H1 (cell line): Measurements from ENCODE around the gene PXDN. TPM values are rescaled to one million over a fixed set of nuclear protein-coding genes. Genes with fewer than 3 reads are reported as not detected.

Source experiments
- CTCF ChIA-PET: fragments of 300-600 bp; sonication (Branson Sonifier 250); formaldehyde crosslinking; loops from one replicate; lab custom pipeline; 2021; ENCODE audit not compliant: partially characterized antibody; lab: Charles Lee
- POLR2A ChIA-PET: fragments of 300-600 bp; sonication (Branson Sonifier 250); formaldehyde crosslinking; loops from one replicate; lab custom pipeline; 2021; ENCODE audit warnings: inconsistent platforms; ENCODE audit not compliant: partially characterized antibody; lab: Charles Lee
- DNase-seq, 2 experiments: peaks; one replicate each; pipeline versions ENCODE4 v3.0.0 to v3.0.0-alpha.2; 2010 to 2022; ENCODE audit warnings: low spot score in 2 of 2, low read depth in 1 of 2, mixed read lengths in 1 of 2
- FAIRE-seq: peaks from 2 replicates; lab custom pipeline; 2011; peaks lifted over from hg19 to GRCh38; lab: Jason Lieb, UNC
- H2AFZ ChIP-seq: 2 replicates; pipeline ENCODE4 v1.8.1; 2012; ENCODE audit warnings: low read length, inconsistent platforms
- H2AK5ac ChIP-seq: 2 replicates; pipeline ENCODE4 v1.6.1; 2013; ENCODE audit warnings: low read depth, low read length
- H2BK120ac ChIP-seq: replicated peaks from 2 replicates; pipeline ENCODE3; 2013; ENCODE audit warnings: low read depth, low read length, inconsistent platforms
- H2BK12ac ChIP-seq: 2 replicates; pipeline ENCODE4 v1.6.1; 2013; ENCODE audit warnings: low read depth, low read length
- H2BK15ac ChIP-seq: 2 replicates; pipeline ENCODE4 v1.6.1; 2013; ENCODE audit warnings: low read length
- H2BK20ac ChIP-seq: 2 replicates; pipeline ENCODE4 v1.6.1; 2013; ENCODE audit warnings: low read length
- H2BK5ac ChIP-seq: 2 replicates; pipeline ENCODE4 v1.6.1; 2013; ENCODE audit warnings: low read depth, low read length
- H3K14ac ChIP-seq: 2 replicates; pipeline ENCODE4 v1.6.1; 2013; ENCODE audit warnings: inconsistent platforms; ENCODE audit not compliant: insufficient read length
- H3K18ac ChIP-seq: 2 replicates; pipeline ENCODE4 v1.6.1; 2013; ENCODE audit warnings: low read length; ENCODE audit errors: extremely low read depth
- H3K23ac ChIP-seq: 2 replicates; pipeline ENCODE4 v1.6.1; 2013; ENCODE audit warnings: inconsistent platforms; ENCODE audit not compliant: insufficient read length
- H3K23me2 ChIP-seq: 2 replicates; pipeline ENCODE4 v1.6.1; 2013; ENCODE audit warnings: low read depth, low read length
- H3K27ac ChIP-seq: 2 replicates; pipeline ENCODE4 v1.6.1; 2011; ENCODE audit warnings: low read depth, low read length, inconsistent platforms
- H3K27me3 ChIP-seq, 4 experiments: replicated peaks in 1 of 4; 1 replicate in 1 of 4; 2 replicates in 3 of 4; pipeline versions ENCODE4 v1.6.1 to v1.8.1; 2011 to 2013; ENCODE audit warnings: low read length in 3 of 4, mild to moderate bottlenecking in 3 of 4, inconsistent platforms in 2 of 4, mixed read lengths in 2 of 4, moderate library complexity in 1 of 4; ENCODE audit not compliant: control insufficient read depth in 3 of 4, insufficient read depth in 3 of 4; ENCODE audit errors: extremely low read depth in 1 of 4
- H3K36me3 ChIP-seq, 4 experiments: 2 replicates each; pipeline versions ENCODE4 v1.6.1 to v1.8.1; 2011 to 2013; ENCODE audit warnings: mild to moderate bottlenecking in 4 of 4, low read length in 3 of 4, moderate library complexity in 2 of 4, control low read depth in 1 of 4, inconsistent platforms in 1 of 4; ENCODE audit not compliant: insufficient read depth in 4 of 4, control insufficient read depth in 2 of 4
- H3K4ac ChIP-seq: replicated peaks from 2 replicates; pipeline ENCODE3; 2013; ENCODE audit warnings: low read length, low read depth, mixed read lengths, inconsistent platforms; ENCODE audit not compliant: insufficient read length
- H3K4me1 ChIP-seq, 4 experiments: replicated peaks in 1 of 4; 1 replicate in 1 of 4; 2 replicates in 3 of 4; pipeline versions ENCODE4 v1.6.1 to v1.8.1; 2011 to 2013; ENCODE audit warnings: low read length in 3 of 4, inconsistent platforms in 2 of 4, mixed read lengths in 1 of 4; ENCODE audit not compliant: insufficient read depth in 4 of 4, control insufficient read depth in 3 of 4
- H3K4me2 ChIP-seq, 2 experiments: 2 replicates each; pipeline versions ENCODE4 v1.6.1 to v1.8.1; 2011 to 2013; ENCODE audit warnings: low read depth in 2 of 2, low read length in 2 of 2, control low read depth in 1 of 2, inconsistent platforms in 1 of 2, mild to moderate bottlenecking in 1 of 2; ENCODE audit not compliant: insufficient read depth in 1 of 2
- H3K4me3 ChIP-seq, 4 experiments: fragments of 200-600, 300-600 bp in 1 of 4; sonication (generic), shearing (Covaris generic), sonication (Bioruptor Twin) in 1 of 4; 2 replicates each; pipeline versions ENCODE4 v1.5.1 to v1.8.1; 2011 to 2016; ENCODE audit warnings: low read length in 4 of 4, low read depth in 3 of 4, control low read depth in 2 of 4, inconsistent platforms in 2 of 4, mild to moderate bottlenecking in 2 of 4, mixed read lengths in 1 of 4, moderate library complexity in 1 of 4; ENCODE audit not compliant: insufficient read depth in 2 of 4; ENCODE audit errors: extremely low read depth in 1 of 4
- H3K56ac ChIP-seq: replicated peaks from 2 replicates; pipeline ENCODE3; 2013; ENCODE audit warnings: low read depth, mild to moderate bottlenecking, mixed read lengths, low read length, inconsistent platforms; ENCODE audit not compliant: insufficient read length
- H3K79me1 ChIP-seq: 2 replicates; pipeline ENCODE4 v1.6.1; 2013; ENCODE audit warnings: low read depth, low read length, control low read depth
- H3K79me2 ChIP-seq, 2 experiments: 2 replicates each; pipeline versions ENCODE4 v1.6.1 to v1.8.1; 2012 to 2013; ENCODE audit warnings: low read length in 2 of 2, mild to moderate bottlenecking in 2 of 2, inconsistent platforms in 1 of 2; ENCODE audit not compliant: insufficient read depth in 2 of 2, control insufficient read depth in 1 of 2
- H3K9ac ChIP-seq, 4 experiments: replicated peaks in 1 of 4; 1 replicate in 1 of 4; 2 replicates in 3 of 4; pipeline versions ENCODE4 v1.6.1 to v1.8.1; 2011 to 2013; ENCODE audit warnings: low read depth in 3 of 4, low read length in 3 of 4, control low read depth in 2 of 4, mild to moderate bottlenecking in 2 of 4, moderate library complexity in 2 of 4, inconsistent platforms in 1 of 4; ENCODE audit errors: extremely low read depth in 1 of 4
- H3K9me3 ChIP-seq, 2 experiments: 2 replicates each; pipeline versions ENCODE4 v1.6.1 to v1.8.1; 2012 to 2013; ENCODE audit warnings: mild to moderate bottlenecking in 2 of 2, moderate library complexity in 2 of 2, control low read depth in 1 of 2, inconsistent platforms in 1 of 2, low read depth in 1 of 2, low read length in 1 of 2, mixed read lengths in 1 of 2; ENCODE audit not compliant: insufficient read depth in 2 of 2
- H4K20me1 ChIP-seq, 2 experiments: replicated peaks in 1 of 2; 2 replicates each; pipeline versions ENCODE3 to v1.8.1; 2011 to 2013; ENCODE audit warnings: inconsistent platforms in 2 of 2, low read length in 2 of 2, mild to moderate bottlenecking in 1 of 2; ENCODE audit not compliant: insufficient read depth in 2 of 2, control insufficient read depth in 1 of 2
- H4K5ac ChIP-seq: 2 replicates; pipeline ENCODE4 v1.6.1; 2013; ENCODE audit warnings: low read length, low read depth, mixed read lengths, inconsistent platforms; ENCODE audit not compliant: insufficient read length
- H4K8ac ChIP-seq: 2 replicates; pipeline ENCODE4 v1.8.0; 2013; ENCODE audit warnings: mild to moderate bottlenecking, moderate library complexity, low read length, inconsistent platforms; ENCODE audit not compliant: insufficient read depth; ENCODE audit errors: extremely low read depth
- H4K91ac ChIP-seq: replicated peaks from 2 replicates; pipeline ENCODE3; 2013; ENCODE audit warnings: low read length, mixed read lengths, inconsistent platforms; ENCODE audit not compliant: insufficient read length
- CEBPB ChIP-seq: IDR thresholded peaks from 2 replicates; pipeline ENCODE4 v1.6.1; 2012; ENCODE audit warnings: low read depth, low read length
- WGBS, 2 experiments: shearing (Covaris generic) in 1 of 2; methylation state at CpG; one replicate each; pipeline versions ENCODE4 v1.1.6 to v1.1.7; 2013 to 2015; ENCODE audit warnings: low lambda C conversion rate in 2 of 2, mixed read lengths in 2 of 2, inconsistent platforms in 1 of 2, low coverage in 1 of 2, missing lambda C conversion rate in 1 of 2; ENCODE audit not compliant: insufficient replicate concordance in 2 of 2, insufficient coverage in 1 of 2, insufficient read length in 1 of 2; ENCODE audit errors: extremely low coverage in 1 of 2, missing lambda C conversion rate in 1 of 2; 5-methylcytosine and 5-hydroxymethylcytosine counted together
- polyA plus RNA-seq, 7 experiments: library from polyadenylated mRNA; depleted of rRNA in 3 of 7; stranded (reverse) in 5 of 7; unstranded in 2 of 7; fragments of >200 nt in 5 of 7; fragments of 200-250 nt in 2 of 7; gene quantifications; 1 replicate in 5 of 7; 2 replicates in 1 of 7; 4 replicates in 1 of 7; pipeline versions ENCODE4 v1.2.1 to v1.2.3, GENCODE V29; 2011 to 2013; ENCODE audit warnings: missing spikeins in 2 of 7, mixed read lengths in 2 of 7
- total RNA-seq: library from RNA; stranded (reverse); fragmentation: NEBNext Ultra II Directional; extraction: Animal tissue kit (Norgen Biotek cat#: 25700); gene quantifications from 2 replicates; pipeline ENCODE4 v1.2.1, GENCODE V29; 2021

Gene PXDN
- total and polyA plus RNA-seq, 2 of the 8 experiments (the other 6 are each of a cell fraction or from before 2014, with no cell fraction given): 104 to 141 TPM

- Histone ChIP-seq H2AK5ac (no peak overlapping the region), H3K36me3 (no peaks in the 10 kb centered on the region), H4K20me1 (no peaks in the 10 kb centered on the region), H3K4me3 (no peak overlapping the region), H4K8ac (no peak overlapping the region), H3K27me3 (no peaks in the 10 kb centered on the region), H3K56ac (no peak overlapping the region), H3K18ac (no peak overlapping the region), H3K14ac (no peak overlapping the region), H3K79me1 (no peaks in the 10 kb centered on the region), H2BK120ac (no peak overlapping the region), H3K23me2 (no peaks in the 10 kb centered on the region), H4K91ac (no peak overlapping the region), H3K4me2 (no peak overlapping the region), H4K5ac (no peak overlapping the region), H2BK5ac (no peak overlapping the region), H3K4me1 (no peaks in the 10 kb centered on the region), H2BK12ac (no peak overlapping the region), H3K27ac (no peak overlapping the region), H3K79me2 (no peaks in the 10 kb centered on the region), H3K23ac (no peak overlapping the region), H3K4ac (no peak overlapping the region), H2BK15ac (no peak overlapping the region), H2BK20ac (no peak overlapping the region), H3K9ac (no peak overlapping the region), H2AFZ (no peak overlapping the region), H3K9me3 (no peaks in the 10 kb centered on the region)
- no peak for DNase-seq
- ChIA-PET POLR2A (no interaction called here), CTCF (interaction anchor here (1.3 to 3.3 kb wide), 2 partner anchors 24 kb away, joined by 3 to 12 read pairs; no protein-coding TSS in a partner anchor)
- no peak for FAIRE-seq
- WGBS, 2 experiments: 89% methylated on average over 18 of the region's 18 CpGs; no CpG with 5 or more reads in 1 of the 2 experiments
- TF ChIP-seq CEBPB: no peak
Measured at GRCh38 chr2:1793868-1794445, 49.6 kb upstream of the PXDN start.
